ENCODE results near the gene STK17A. TPM values are rescaled to one million over a fixed set of nuclear protein-coding genes. Genes with fewer than 3 reads are reported as not detected.

The STK17A gene
- total and polyA plus RNA-seq, 5 donors from 2014 or later, result 104 to 139 (median 110) TPM

- H3K27me3 Mint-ChIP-seq, result no peaks in the 10 kb centered on the region
- H3K4me3 Mint-ChIP-seq, result no peak overlapping the region
- ATAC-seq (ENCODE audit: low read depth in 2 of 2) (no peak), DNase-seq (no peak)
- no peaks in the 10 kb centered on the region for H3K9me3 Mint-ChIP-seq
- H3K36me3 Mint-ChIP-seq, result peaks cover 26% of the 10 kb centered on the region
- Histone ChIP-seq H3K27ac (ENCODE audit: insufficient read depth, low read length, poor library complexity, severe bottlenecking) (no peak overlapping the region), H3K4me1 (ENCODE audit: control insufficient read depth, insufficient read depth, low read length, poor library complexity, severe bottlenecking) (peaks cover 48% of the 10 kb centered on the region), H3K9me3 (ENCODE audit: control insufficient read depth in 2 of 2, low read length in 2 of 2) (no peaks in the 10 kb centered on the region), H3K27me3 (ENCODE audit: control insufficient read depth, insufficient read depth, low read length) (no peaks in the 10 kb centered on the region), H3K4me3 (ENCODE audit: low read depth, low read length) (no peak overlapping the region), H3K36me3 (ENCODE audit: control insufficient read depth, insufficient read depth, low read length) (peaks cover 46% of the 10 kb centered on the region)
- H3K4me1 Mint-ChIP-seq, result peaks cover 32 to 41% (median 37%) of the 10 kb centered on the region in 4 donors
- H3K27ac Mint-ChIP-seq, result no peak overlapping the region
Observed at GRCh38 chr7:43602256-43602655, 19.3 kb downstream of the STK17A start.

GRCh38 chr7:43604251-43604650 lies 21.3 kb downstream of the STK17A start:
- no peak for DNase-seq
- peak overlapping the region in 1 of 3 donors; percentile 25 for H3K27ac Mint-ChIP-seq
- no peaks in the 10 kb centered on the region for H3K9me3 Mint-ChIP-seq
- Histone ChIP-seq H3K4me3 (ENCODE audit: low read depth, low read length) (no peak overlapping the region), H3K9me3 (ENCODE audit: control insufficient read depth in 2 of 2, low read length in 2 of 2) (no peaks in the 10 kb centered on the region), H3K36me3 (ENCODE audit: control insufficient read depth, insufficient read depth, low read length) (peaks cover 42% of the 10 kb centered on the region), H3K27me3 (ENCODE audit: control insufficient read depth, insufficient read depth, low read length) (no peaks in the 10 kb centered on the region), H3K4me1 (ENCODE audit: control insufficient read depth, insufficient read depth, low read length, poor library complexity, severe bottlenecking) (peaks cover 47% of the 10 kb centered on the region), H3K27ac (ENCODE audit: insufficient read depth, low read length, poor library complexity, severe bottlenecking) (no peak overlapping the region)
- peaks cover 36 to 46% (median 39%) of the 10 kb centered on the region in 4 donors for H3K4me1 Mint-ChIP-seq
- no peak for ATAC-seq (ENCODE audit: low read depth in 2 of 2)
- H3K36me3 Mint-ChIP-seq, result peaks cover 27% of the 10 kb centered on the region
- H3K4me3 Mint-ChIP-seq, result peak overlapping the region in 2 of 4 donors; percentile 7 to 35
- H3K27me3 Mint-ChIP-seq, result no peaks in the 10 kb centered on the region

- peaks cover 43 to 74% (median 54%) of the 10 kb centered on the region in 4 donors for H3K4me1 Mint-ChIP-seq
- H3K4me3 Mint-ChIP-seq, result no peak overlapping the region
- H3K27ac ChIP-seq (ENCODE audit: insufficient read depth, low read length, poor library complexity, severe bottlenecking), result no peak overlapping the region
- H3K36me3 Mint-ChIP-seq, result peaks cover 39% of the 10 kb centered on the region
- no peak for DNase-seq
- H3K27me3 ChIP-seq (ENCODE audit: control insufficient read depth, insufficient read depth, low read length), result no peaks in the 10 kb centered on the region
- no peaks in the 10 kb centered on the region for H3K9me3 ChIP-seq (ENCODE audit: control insufficient read depth in 2 of 2, low read length in 2 of 2)
- no peaks in the 10 kb centered on the region for H3K27me3 Mint-ChIP-seq
- H3K4me1 ChIP-seq (ENCODE audit: control insufficient read depth, insufficient read depth, low read length, poor library complexity, severe bottlenecking), result peaks cover 41% of the 10 kb centered on the region
- peak overlapping the region; percentile 16 to 66 (median 18) for H3K27ac Mint-ChIP-seq
- no peak overlapping the region for H3K4me3 ChIP-seq (ENCODE audit: low read depth, low read length)
- ATAC-seq (ENCODE audit: low read depth in 2 of 2), result no peak
- H3K36me3 ChIP-seq (ENCODE audit: control insufficient read depth, insufficient read depth, low read length), result peaks cover 45% of the 10 kb centered on the region
- H3K9me3 Mint-ChIP-seq, result no peaks in the 10 kb centered on the region
Observed at GRCh38 chr7:43609097-43609496, 26.2 kb downstream of the STK17A start.

- H3K27ac ChIP-seq (ENCODE audit: insufficient read depth, low read length, poor library complexity, severe bottlenecking), result peak overlapping the region; percentile 26
- Mint-ChIP-seq H3K4me3 (peak overlapping the region in 2 of 4 donors; percentile 6 to 17), H3K36me3 (peaks cover 39% of the 10 kb centered on the region)
Observed at GRCh38 chr7:43612128-43612527, 29.2 kb downstream of the STK17A start.

GRCh38 chr7:43612599-43613589 lies 30.0 kb downstream of the STK17A start:
- peak overlapping the region; percentile 26 for H3K27ac ChIP-seq (ENCODE audit: insufficient read depth, low read length, poor library complexity, severe bottlenecking)
- H3K27ac Mint-ChIP-seq, result peak overlapping the region; percentile 66 to 84 (median 67)
- peaks cover 65% of the 10 kb centered on the region for H3K36me3 ChIP-seq (ENCODE audit: control insufficient read depth, insufficient read depth, low read length)
- no peaks in the 10 kb centered on the region for H3K9me3 Mint-ChIP-seq
- H3K4me3 ChIP-seq (ENCODE audit: low read depth, low read length), result peak overlapping the region; percentile 19
- H3K27me3 Mint-ChIP-seq, result no peaks in the 10 kb centered on the region
- H3K4me1 ChIP-seq (ENCODE audit: control insufficient read depth, insufficient read depth, low read length, poor library complexity, severe bottlenecking), result peaks cover 32% of the 10 kb centered on the region
- H3K9me3 ChIP-seq (ENCODE audit: control insufficient read depth in 2 of 2, low read length in 2 of 2), result no peaks in the 10 kb centered on the region
- DNase-seq, result peak in 1 of 3 donors; percentile 39
- ATAC-seq (ENCODE audit: low read depth in 2 of 2), result peak; percentile 30 to 37
- H3K27me3 ChIP-seq (ENCODE audit: control insufficient read depth, insufficient read depth, low read length), result no peaks in the 10 kb centered on the region
- peaks cover 18 to 63% (median 50%) of the 10 kb centered on the region in 4 donors for H3K4me1 Mint-ChIP-seq
- H3K4me3 Mint-ChIP-seq, result peak overlapping the region in 3 of 4 donors; percentile 10 to 56 (median 44)
- H3K36me3 Mint-ChIP-seq, result peaks cover 39% of the 10 kb centered on the region

More at GRCh38 chr7:43612128-43612527, 29.2 kb downstream of the STK17A start:
- peaks cover 26% of the 10 kb centered on the region for H3K4me1 ChIP-seq (ENCODE audit: control insufficient read depth, insufficient read depth, low read length, poor library complexity, severe bottlenecking)
- no peaks in the 10 kb centered on the region for H3K27me3 ChIP-seq (ENCODE audit: control insufficient read depth, insufficient read depth, low read length)
- peaks cover 62% of the 10 kb centered on the region for H3K36me3 ChIP-seq (ENCODE audit: control insufficient read depth, insufficient read depth, low read length)
- Mint-ChIP-seq H3K9me3 (no peaks in the 10 kb centered on the region), H3K27ac (peak overlapping the region in 2 of 3 donors; percentile 66 to 70), H3K27me3 (no peaks in the 10 kb centered on the region), H3K4me1 (peaks cover 18 to 66% (median 50%) of the 10 kb centered on the region in 4 donors)
- peak overlapping the region; percentile 19 for H3K4me3 ChIP-seq (ENCODE audit: low read depth, low read length)
- no peaks in the 10 kb centered on the region for H3K9me3 ChIP-seq (ENCODE audit: control insufficient read depth in 2 of 2, low read length in 2 of 2)
- no peak for ATAC-seq (ENCODE audit: low read depth in 2 of 2)
- no peak for DNase-seq

GRCh38 chr7:43615558-43616145 lies 32.7 kb downstream of the STK17A start:
- H3K9me3 ChIP-seq (ENCODE audit: control insufficient read depth in 2 of 2, low read length in 2 of 2), result no peaks in the 10 kb centered on the region
- Mint-ChIP-seq H3K36me3 (peaks cover 24% of the 10 kb centered on the region), H3K27me3 (no peaks in the 10 kb centered on the region), H3K27ac (peak overlapping the region; percentile 40 to 77 (median 65)), H3K9me3 (no peaks in the 10 kb centered on the region), H3K4me1 (peaks cover 11 to 46% (median 38%) of the 10 kb centered on the region in 4 donors), H3K4me3 (peak overlapping the region in 2 of 4 donors; percentile 39 to 68)
- no peak overlapping the region for H3K4me3 ChIP-seq (ENCODE audit: low read depth, low read length)
- DNase-seq, result no peak
- peaks cover 40% of the 10 kb centered on the region for H3K4me1 ChIP-seq (ENCODE audit: control insufficient read depth, insufficient read depth, low read length, poor library complexity, severe bottlenecking)
- ATAC-seq (ENCODE audit: low read depth in 2 of 2), result no peak
- no peaks in the 10 kb centered on the region for H3K27me3 ChIP-seq (ENCODE audit: control insufficient read depth, insufficient read depth, low read length)
- no peak overlapping the region for H3K27ac ChIP-seq (ENCODE audit: insufficient read depth, low read length, poor library complexity, severe bottlenecking)
- H3K36me3 ChIP-seq (ENCODE audit: control insufficient read depth, insufficient read depth, low read length), result peaks cover 64% of the 10 kb centered on the region

- Histone ChIP-seq H3K4me3 (ENCODE audit: low read depth, low read length) (no peak overlapping the region), H3K9me3 (ENCODE audit: control insufficient read depth in 2 of 2, low read length in 2 of 2) (no peaks in the 10 kb centered on the region), H3K27ac (ENCODE audit: insufficient read depth, low read length, poor library complexity, severe bottlenecking) (no peak overlapping the region), H3K4me1 (ENCODE audit: control insufficient read depth, insufficient read depth, low read length, poor library complexity, severe bottlenecking) (peaks cover 43% of the 10 kb centered on the region), H3K36me3 (ENCODE audit: control insufficient read depth, insufficient read depth, low read length) (peaks cover 61% of the 10 kb centered on the region), H3K27me3 (ENCODE audit: control insufficient read depth, insufficient read depth, low read length) (no peaks in the 10 kb centered on the region)
- Mint-ChIP-seq H3K9me3 (no peaks in the 10 kb centered on the region), H3K27me3 (no peaks in the 10 kb centered on the region), H3K27ac (no peak overlapping the region), H3K4me1 (peaks cover 17 to 46% (median 40%) of the 10 kb centered on the region in 4 donors), H3K36me3 (peaks cover 28% of the 10 kb centered on the region), H3K4me3 (no peak overlapping the region)
- no peak for DNase-seq
- no peak for ATAC-seq (ENCODE audit: low read depth in 2 of 2)
Observed at GRCh38 chr7:43616977-43617376, 34.1 kb downstream of the STK17A start.

Data from CD4-positive, CD25-positive, alpha-beta regulatory T cell (primary cell).